Right renal cortex interstitium (tissue), 3 donors: Measurements from ENCODE around the gene DDAH1. TPM values are rescaled to one million over a fixed set of nuclear protein-coding genes. Genes with fewer than 3 reads are reported as not detected.

Experiments used
- DNase-seq, 3 donors: peaks; one replicate each; pipeline ENCODE4 v3.0.0-alpha.2; 2013; ENCODE audit warnings: low read depth in 3 of 3, low spot score in 2 of 3
- polyA plus RNA-seq, 3 donors: library from polyadenylated mRNA; unstranded; fragments of 120-200 nt; gene quantifications; one replicate each; pipeline ENCODE4 v1.2.1, GENCODE V29; 2013; ENCODE audit not compliant: insufficient read length in 3 of 3

DDAH1 gene
- polyA plus RNA-seq, 3 donors, result 126 to 140 (median 132) TPM

- DNase-seq, result no peak
Observed at GRCh38 chr1:85280636-85281035, 184.3 kb downstream of the DDAH1 start.

GRCh38 chr1:85279458-85280080 is 185.4 kb downstream of the DDAH1 start:
- no peak for DNase-seq

DNA sequence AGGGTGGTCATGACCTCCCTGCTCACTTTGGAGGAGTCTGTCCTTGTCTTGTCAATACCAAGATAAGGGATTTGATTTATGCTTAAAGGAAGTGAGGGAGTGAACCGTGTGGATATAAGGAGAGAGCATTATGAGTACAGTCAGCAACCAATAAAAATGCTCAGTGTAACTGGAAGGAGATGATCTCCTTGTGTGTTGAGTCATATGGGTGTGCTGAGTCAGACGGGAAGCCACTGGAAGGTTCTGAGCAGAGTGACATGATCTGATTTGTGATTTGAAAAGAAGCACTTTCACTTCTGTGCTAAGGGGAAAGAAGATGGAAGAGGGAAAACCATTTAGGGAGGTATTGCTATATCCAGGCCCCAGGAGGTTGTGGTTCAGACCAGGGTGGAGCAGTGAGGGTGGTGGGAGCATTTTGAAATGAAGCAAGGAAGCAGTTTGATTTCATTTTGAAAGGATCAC is 186.1 kb downstream of the DDAH1 start:
- DNase-seq, result no peak

GRCh38 chr1:85277802-85278201 is 187.2 kb downstream of the DDAH1 start:
- no peak for DNase-seq

DNA sequence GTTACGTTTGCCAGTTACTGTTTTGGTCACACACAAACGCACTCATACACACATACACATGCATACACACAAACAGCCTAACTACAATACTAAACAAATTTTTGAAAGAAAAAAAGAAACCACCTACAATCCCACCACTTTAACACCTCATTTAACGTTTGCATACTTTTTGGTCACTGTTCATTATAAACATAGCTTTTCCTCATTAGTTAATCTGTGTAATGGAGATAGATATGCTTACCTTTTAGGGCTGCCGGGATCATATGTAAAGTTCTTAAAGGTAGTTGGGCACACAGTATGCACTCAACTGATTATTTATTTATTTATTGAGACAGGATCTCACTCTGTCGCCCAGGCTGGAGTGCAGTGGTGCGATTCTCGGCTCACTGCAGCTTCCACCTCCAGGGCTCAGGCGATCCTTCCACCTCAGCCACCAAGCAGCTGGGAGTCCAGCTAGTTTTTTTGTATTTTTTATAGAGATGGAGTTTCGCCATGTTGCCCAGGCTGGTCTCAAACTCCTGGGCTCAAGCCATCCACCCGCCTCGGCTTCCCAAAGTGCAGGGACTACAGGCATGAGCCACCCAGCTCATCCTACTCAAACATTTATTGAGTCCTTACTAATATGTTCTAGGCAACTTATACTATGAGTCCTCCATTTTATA is 187.8 kb downstream of the DDAH1 start:
- no peak for DNase-seq

DNA sequence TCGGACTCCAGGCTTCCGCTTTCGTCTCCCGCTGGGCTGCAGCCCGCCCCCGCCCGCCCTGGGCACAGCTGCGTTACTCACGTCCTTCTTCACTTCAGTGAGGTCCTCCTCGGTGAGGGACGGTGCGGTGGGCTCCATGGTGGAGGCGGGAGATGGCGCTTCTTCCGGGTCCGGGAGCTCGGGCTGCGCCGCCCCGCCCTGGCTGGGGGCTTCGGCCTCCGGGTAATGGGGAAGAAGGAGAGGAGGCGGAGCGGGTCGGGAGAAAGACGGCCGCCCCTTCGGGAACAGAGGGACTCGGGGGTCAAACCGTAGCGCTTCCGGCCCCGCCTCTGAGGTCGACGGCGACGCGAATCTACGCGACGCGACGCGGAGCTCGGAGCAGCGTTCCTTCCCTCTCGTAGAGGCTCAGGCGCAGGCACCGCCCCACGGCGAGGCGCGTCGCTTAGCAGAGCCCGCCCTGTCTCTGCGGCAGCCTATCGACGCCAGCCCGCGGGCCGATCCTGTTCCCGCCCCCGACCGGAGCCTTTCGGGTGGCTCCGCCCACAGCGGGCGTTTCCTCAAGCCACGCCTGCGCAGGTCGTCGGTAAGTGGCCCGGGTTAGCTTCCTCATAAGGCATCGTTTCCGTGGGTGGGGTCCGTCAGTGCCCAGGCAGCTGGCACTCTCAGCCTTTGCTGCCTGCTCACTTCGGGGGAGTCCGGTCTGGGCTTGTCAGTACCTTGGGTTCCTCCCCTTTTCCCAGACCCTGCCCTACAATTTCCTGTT is 188.6 kb downstream of the DDAH1 start, which contains the start of gene BCL10:
Gene BCL10, minus strand, starts transcription at position 418 of the 763 bp plus-strand sequence. Its CDS starts 280 bp downstream, at position 138.
- peak; percentile 93 to 97 (median 93) for DNase-seq

DNA sequence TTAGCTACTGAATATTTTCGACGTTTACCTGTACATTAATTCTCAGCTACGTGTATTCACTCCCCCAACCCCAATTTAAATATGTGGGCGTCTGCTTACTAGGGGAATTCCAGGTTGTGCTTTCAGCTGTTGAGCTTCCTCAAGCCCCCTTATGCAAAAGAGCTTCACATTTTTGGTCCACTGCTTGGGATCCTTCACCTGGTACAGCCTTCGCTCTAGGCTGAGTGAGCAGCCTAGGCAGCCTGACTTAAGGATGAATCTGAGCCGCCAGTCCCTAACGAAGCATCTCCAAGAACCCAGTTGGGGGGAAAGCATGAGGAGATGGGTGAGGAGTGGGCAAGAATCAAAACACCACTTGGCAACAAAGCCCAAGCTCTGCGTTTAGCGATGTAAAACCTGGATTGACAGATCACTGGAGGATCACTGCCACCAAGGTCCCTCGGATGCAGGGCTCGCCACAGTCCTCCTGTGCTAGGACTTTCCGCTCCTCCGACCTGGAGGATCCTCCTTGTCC is 189.2 kb downstream of the DDAH1 start:
- no peak for DNase-seq

DNA sequence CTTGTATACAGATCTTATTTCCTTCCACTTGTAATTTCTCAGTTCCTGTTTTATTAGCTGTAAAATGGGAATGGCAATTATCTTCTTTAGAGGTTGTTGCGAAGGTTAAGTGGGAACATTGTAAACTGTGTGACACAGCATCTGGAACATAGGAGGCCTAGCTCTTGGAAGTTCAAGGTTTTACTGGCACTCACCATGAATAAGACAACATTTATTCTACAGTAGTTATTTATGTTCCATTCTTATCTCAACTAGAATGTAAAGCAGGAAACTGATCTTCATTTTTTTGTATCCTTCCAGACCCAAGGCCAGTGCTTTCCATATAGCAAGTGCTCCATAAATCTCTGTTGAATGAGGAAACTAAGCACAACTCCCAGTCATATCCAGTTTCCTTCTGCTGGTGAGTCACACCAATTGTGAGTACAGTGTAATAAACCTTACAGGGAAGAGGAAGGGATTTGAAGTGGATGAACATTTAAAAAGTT is 189.9 kb downstream of the DDAH1 start:
- DNase-seq, result no peak

- DNase-seq, result no peak
Observed at GRCh38 chr1:85273397-85273796, 191.6 kb downstream of the DDAH1 start.

GRCh38 chr1:85268801-85269585 is 196.0 kb downstream of the DDAH1 start:
- DNase-seq, result no peak

Other genes with a start within 250 kb of the DDAH1 start
- 10 to 100 TPM; 33.6 to 40.6 (median 37.8) TPM for gene C1orf52, start 205.5 kb downstream of the DDAH1 start, polyA plus RNA-seq
- 10 to 100 TPM; 22.2 to 25.4 (median 23.9) TPM for gene BCL10, start 188.5 kb downstream of the DDAH1 start, polyA plus RNA-seq
- 100 to 1,000 TPM in 2 of 3 donors, 10 to 100 TPM in 1; 98.1 to 179 (median 127) TPM for gene CCN1, start 115.6 kb upstream of the DDAH1 start, polyA plus RNA-seq
- gene ZNHIT6, start 243.3 kb upstream of the DDAH1 start, polyA plus RNA-seq, result 10 to 100 TPM; 30.4 to 35.9 (median 33.7) TPM